ENCODE results near the gene FXYD2.

Gene FXYD2

GRCh38 chr11:117832511-117832910 is 8.0 kb upstream of the FXYD2 start:
- Histone ChIP-seq H3K36me3 (no peaks in the 10 kb centered on the region), H3K27ac (no peak overlapping the region), H3K9me3 (no peaks in the 10 kb centered on the region), H3K4me3 (ENCODE audit: low read depth in 1 of 2, low read length in 1 of 2) (no peak overlapping the region), H3K27me3 (no peaks in the 10 kb centered on the region), H3K4me1 (ENCODE audit: control insufficient read depth in 1 of 2, insufficient read depth in 1 of 2, low read depth in 1 of 2, low read length in 1 of 2) (peaks cover 8 to 13% of the 10 kb centered on the region in 2 experiments)
- TF ChIP-seq CTCF (IDR thresholded peaks at IDR 0.05), result no peak

- Histone ChIP-seq H3K9me3 (no peaks in the 10 kb centered on the region), H3K27me3 (no peaks in the 10 kb centered on the region), H3K27ac (no peak overlapping the region), H3K4me3 (ENCODE audit: low read depth in 1 of 2, low read length in 1 of 2) (no peak overlapping the region), H3K36me3 (no peaks in the 10 kb centered on the region), H3K4me1 (ENCODE audit: control insufficient read depth in 1 of 2, insufficient read depth in 1 of 2, low read depth in 1 of 2, low read length in 1 of 2) (peaks cover 8 to 11% of the 10 kb centered on the region in 2 experiments)
- no peak for TF ChIP-seq CTCF (IDR thresholded peaks at IDR 0.05)
These were observed 7.3 kb upstream of the FXYD2 start for GRCh38 chr11:117831661-117832415.

- no peak overlapping the region for H3K27ac ChIP-seq
- no peak for TF ChIP-seq CTCF (IDR thresholded peaks at IDR 0.05)
- H3K36me3 ChIP-seq, result no peaks in the 10 kb centered on the region
- no peaks in the 10 kb centered on the region for H3K27me3 ChIP-seq
- peaks cover 0 to 1% of the 10 kb centered on the region in 2 experiments for H3K4me1 ChIP-seq (ENCODE audit: control insufficient read depth in 1 of 2, insufficient read depth in 1 of 2, low read depth in 1 of 2, low read length in 1 of 2)
- no peaks in the 10 kb centered on the region for H3K9me3 ChIP-seq
- no peak overlapping the region for H3K4me3 ChIP-seq (ENCODE audit: low read depth in 1 of 2, low read length in 1 of 2)
These were observed 6.3 kb upstream of the FXYD2 start for GRCh38 chr11:117830674-117831351.

- no peak for TF ChIP-seq CTCF (IDR thresholded peaks at IDR 0.05)
- no peak overlapping the region for H3K4me3 ChIP-seq (ENCODE audit: low read depth in 1 of 2, low read length in 1 of 2)
- no peaks in the 10 kb centered on the region for H3K9me3 ChIP-seq
- peaks cover 2 to 4% of the 10 kb centered on the region in 2 experiments for H3K4me1 ChIP-seq (ENCODE audit: control insufficient read depth in 1 of 2, insufficient read depth in 1 of 2, low read depth in 1 of 2, low read length in 1 of 2)
- H3K27me3 ChIP-seq, result no peaks in the 10 kb centered on the region
- no peak overlapping the region for H3K27ac ChIP-seq
- no peaks in the 10 kb centered on the region for H3K36me3 ChIP-seq
These were observed 5.5 kb upstream of the FXYD2 start for GRCh38 chr11:117830072-117830471.

- Histone ChIP-seq H3K27ac (no peak overlapping the region), H3K36me3 (no peaks in the 10 kb centered on the region), H3K9me3 (no peaks in the 10 kb centered on the region), H3K27me3 (peaks cover 3% of the 10 kb centered on the region), H3K4me3 (ENCODE audit: low read depth in 1 of 2, low read length in 1 of 2) (no peak overlapping the region), H3K4me1 (ENCODE audit: control insufficient read depth in 1 of 2, insufficient read depth in 1 of 2, low read depth in 1 of 2, low read length in 1 of 2) (peaks cover 10 to 11% of the 10 kb centered on the region in 2 experiments)
- TF ChIP-seq CTCF (IDR thresholded peaks at IDR 0.05), result no peak
These were observed 4.8 kb upstream of the FXYD2 start for GRCh38 chr11:117829369-117829725.

Data from neutrophil (primary cell).